ENCODE results near the gene CAMTA1.

Gene CAMTA1

DNA sequence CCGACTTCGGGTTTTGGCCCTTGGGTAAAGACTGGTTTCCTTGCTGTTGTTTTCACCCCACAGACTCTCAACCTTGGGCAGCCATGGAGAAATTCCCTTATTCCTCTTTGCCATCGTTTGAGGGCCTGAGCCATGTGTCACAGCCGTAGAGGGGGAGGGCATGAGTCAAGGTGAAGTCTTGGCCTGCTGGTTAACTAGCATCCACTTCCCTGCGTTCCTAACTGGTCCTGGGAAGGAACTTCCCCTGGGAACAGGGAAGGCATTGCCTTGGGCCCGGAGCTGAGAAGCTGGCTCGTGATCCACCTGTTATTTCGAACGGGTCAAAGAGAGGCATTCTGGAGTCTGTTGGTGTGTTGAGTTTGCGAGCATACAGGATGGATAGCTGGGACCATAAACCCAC lies 464.9 kb downstream of the CAMTA1 start:
- no peak overlapping the region for H3K4me3 ChIP-seq (ENCODE audit: low read length)
- DNase-seq: no peak
- H3K9me3 ChIP-seq (replicated peaks; ENCODE audit: insufficient read depth, low read length): no peaks in the 10 kb centered on the region
- no peaks in the 10 kb centered on the region for H3K79me2 ChIP-seq (ENCODE audit: low read length)
- no peak overlapping the region for H3K27ac ChIP-seq (ENCODE audit: low read length)
- no peaks in the 10 kb centered on the region for H3K36me3 ChIP-seq (replicated peaks; ENCODE audit: insufficient read depth, low read length)
- H3K4me2 ChIP-seq (ENCODE audit: low read depth, low read length): no peak overlapping the region
- H3F3A ChIP-seq (ENCODE audit: insufficient read depth, low read length): no peaks in the 10 kb centered on the region
- H3K4me1 ChIP-seq (ENCODE audit: low read length): no peaks in the 10 kb centered on the region
- peaks cover 97% of the 10 kb centered on the region for H3K27me3 ChIP-seq (replicated peaks; ENCODE audit: insufficient read depth, low read length)
- no peak overlapping the region for H3K9ac ChIP-seq (ENCODE audit: low read length)
- no peaks in the 10 kb centered on the region for H3K9me2 ChIP-seq (replicated peaks; ENCODE audit: insufficient read depth, low read length)
- no peak for TF ChIP-seq EZH2 (optimal IDR thresholded peaks at IDR 0.05; ENCODE audit: low read depth, low read length)
- TF ChIP-seq EZH2phosphoT487 (IDR thresholded peaks at IDR 0.05; ENCODE audit: low read length): no peak
- TF ChIP-seq CTCF (IDR thresholded peaks at IDR 0.05; ENCODE audit: low read length): no peak
- H4K20me1 ChIP-seq (ENCODE audit: insufficient read depth, low read length): no peaks in the 10 kb centered on the region
- no peak overlapping the region for H2AFZ ChIP-seq (ENCODE audit: low read length)

GRCh38 chr1:7250597-7251453 lies 465.6 kb downstream of the CAMTA1 start:
- no peaks in the 10 kb centered on the region for H3K36me3 ChIP-seq (replicated peaks; ENCODE audit: insufficient read depth, low read length)
- peaks cover 97% of the 10 kb centered on the region for H3K27me3 ChIP-seq (replicated peaks; ENCODE audit: insufficient read depth, low read length)
- H3K79me2 ChIP-seq (ENCODE audit: low read length): no peaks in the 10 kb centered on the region
- TF ChIP-seq EZH2phosphoT487 (IDR thresholded peaks at IDR 0.05; ENCODE audit: low read length) (no peak), EZH2 (optimal IDR thresholded peaks at IDR 0.05; ENCODE audit: low read depth, low read length) (no peak), CTCF (IDR thresholded peaks at IDR 0.05; ENCODE audit: low read length) (no peak)
- no peak for DNase-seq
- H2AFZ ChIP-seq (ENCODE audit: low read length): no peak overlapping the region
- H3K27ac ChIP-seq (ENCODE audit: low read length): no peak overlapping the region
- no peaks in the 10 kb centered on the region for H3F3A ChIP-seq (ENCODE audit: insufficient read depth, low read length)
- H3K9me2 ChIP-seq (replicated peaks; ENCODE audit: insufficient read depth, low read length): no peaks in the 10 kb centered on the region
- H3K9me3 ChIP-seq (replicated peaks; ENCODE audit: insufficient read depth, low read length): no peaks in the 10 kb centered on the region
- H3K4me2 ChIP-seq (ENCODE audit: low read depth, low read length): no peak overlapping the region
- H3K4me1 ChIP-seq (ENCODE audit: low read length): no peaks in the 10 kb centered on the region
- H4K20me1 ChIP-seq (ENCODE audit: insufficient read depth, low read length): no peaks in the 10 kb centered on the region
- H3K9ac ChIP-seq (ENCODE audit: low read length): no peak overlapping the region
- H3K4me3 ChIP-seq (ENCODE audit: low read length): no peak overlapping the region

DNA sequence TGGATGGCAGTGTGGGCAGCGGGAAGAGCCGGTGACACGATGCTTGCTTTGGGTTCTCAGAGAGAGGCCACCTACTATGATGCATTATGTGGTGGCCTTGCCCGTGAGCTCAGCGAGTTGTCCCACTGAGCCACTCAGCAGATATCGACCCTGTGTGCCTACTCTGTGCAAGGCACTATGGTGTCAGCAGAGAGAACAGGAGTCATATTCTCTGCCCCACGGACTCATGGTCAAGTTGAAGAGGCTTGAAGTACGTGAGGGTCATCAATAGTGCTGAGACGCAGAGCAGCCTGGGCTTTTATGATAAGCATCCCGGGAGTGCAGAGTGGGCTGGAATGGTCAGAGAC lies 466.2 kb downstream of the CAMTA1 start:
- TF ChIP-seq CTCF (IDR thresholded peaks at IDR 0.05; ENCODE audit: low read length) (no peak), EZH2 (optimal IDR thresholded peaks at IDR 0.05; ENCODE audit: low read depth, low read length) (no peak), EZH2phosphoT487 (IDR thresholded peaks at IDR 0.05; ENCODE audit: low read length) (no peak)
- no peak overlapping the region for H3K4me2 ChIP-seq (ENCODE audit: low read depth, low read length)
- H3K79me2 ChIP-seq (ENCODE audit: low read length): no peaks in the 10 kb centered on the region
- H3K4me3 ChIP-seq (ENCODE audit: low read length): no peak overlapping the region
- H3K9me2 ChIP-seq (replicated peaks; ENCODE audit: insufficient read depth, low read length): no peaks in the 10 kb centered on the region
- no peak for DNase-seq
- H4K20me1 ChIP-seq (ENCODE audit: insufficient read depth, low read length): no peaks in the 10 kb centered on the region
- no peaks in the 10 kb centered on the region for H3F3A ChIP-seq (ENCODE audit: insufficient read depth, low read length)
- H3K27ac ChIP-seq (ENCODE audit: low read length): no peak overlapping the region
- no peak overlapping the region for H2AFZ ChIP-seq (ENCODE audit: low read length)
- H3K9ac ChIP-seq (ENCODE audit: low read length): no peak overlapping the region
- no peaks in the 10 kb centered on the region for H3K4me1 ChIP-seq (ENCODE audit: low read length)
- peaks cover 94% of the 10 kb centered on the region for H3K27me3 ChIP-seq (replicated peaks; ENCODE audit: insufficient read depth, low read length)
- no peaks in the 10 kb centered on the region for H3K9me3 ChIP-seq (replicated peaks; ENCODE audit: insufficient read depth, low read length)
- no peaks in the 10 kb centered on the region for H3K36me3 ChIP-seq (replicated peaks; ENCODE audit: insufficient read depth, low read length)
